NCI-H2029 (cell line): Measurements from ENCODE around the gene VCY.
"Not testable (repeated sequence)": the region's sequence is repeated elsewhere in the genome, so short reads cannot be mapped to it uniquely, and the experiment has no call there.

Experiments used
- DNase-seq: peaks from one replicate; lab custom pipeline; 2025; lab: John Stamatoyannopoulos, UW

The VCY gene

DNA sequence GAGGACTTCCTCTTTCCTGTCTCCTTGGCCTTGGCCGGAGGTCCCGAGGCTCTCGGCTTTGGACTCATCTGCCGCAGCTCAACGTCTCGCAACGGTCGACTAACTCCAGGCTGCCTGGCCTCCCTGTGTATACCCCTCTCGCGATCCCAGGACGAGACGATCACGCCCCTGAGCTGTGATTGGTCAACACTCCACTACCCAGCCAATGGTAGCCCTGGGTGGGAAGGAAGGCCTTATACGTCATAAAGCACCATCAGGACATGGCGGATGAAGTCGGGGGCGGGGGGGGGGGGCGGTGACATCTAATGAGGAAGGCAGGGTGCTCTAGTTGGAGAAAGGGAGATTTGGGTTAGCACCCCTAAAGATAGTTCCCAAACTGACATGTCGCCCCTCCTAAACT lies at the start of gene VCY:
TSS of gene VCY (minus strand) at position 101 of the 400 bp plus-strand sequence. CDS start at position 68, 33 bp downstream.
- not testable (repeated sequence) for DNase-seq

- DNase-seq: not testable (repeated sequence)
Measured at GRCh38 chrY:14030395-14030794, 44.1 kb upstream of the VCY start.

DNA sequence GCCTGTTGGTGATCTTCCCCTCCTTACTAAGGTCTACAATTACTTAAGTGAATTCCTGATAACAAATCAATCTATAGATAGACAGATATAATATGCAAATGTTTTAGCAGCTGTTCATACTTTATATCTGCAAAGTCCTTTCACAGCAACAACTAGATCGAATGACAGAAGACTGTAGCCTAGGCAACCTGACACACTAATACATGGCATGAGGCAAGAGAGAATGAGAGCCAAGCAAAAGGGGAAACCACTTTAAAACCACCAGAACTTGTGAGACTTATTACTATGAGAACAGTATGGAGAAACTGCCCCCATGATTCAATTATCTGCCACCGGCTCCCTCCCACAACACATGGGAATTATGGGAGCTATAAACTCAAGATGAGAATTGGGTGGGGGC lies 25.6 kb upstream of the VCY start:
- DNase-seq: not testable (repeated sequence)

- not testable (repeated sequence) for DNase-seq
Measured at GRCh38 chrY:13942406-13942805, 43.9 kb downstream of the VCY start.
